A204.1 (cell line): Measurements from ENCODE around the gene P2RY8.
"Not testable (repeated sequence)": the region's sequence is repeated elsewhere in the genome, so short reads cannot be mapped to it uniquely, and the experiment has no call there.

Experiments
- FAIRE-seq: peaks from 2 replicates; lab custom pipeline; 2012; peaks lifted over from hg19 to GRCh38; lab: Jason Lieb, UNC

Gene P2RY8

DNA sequence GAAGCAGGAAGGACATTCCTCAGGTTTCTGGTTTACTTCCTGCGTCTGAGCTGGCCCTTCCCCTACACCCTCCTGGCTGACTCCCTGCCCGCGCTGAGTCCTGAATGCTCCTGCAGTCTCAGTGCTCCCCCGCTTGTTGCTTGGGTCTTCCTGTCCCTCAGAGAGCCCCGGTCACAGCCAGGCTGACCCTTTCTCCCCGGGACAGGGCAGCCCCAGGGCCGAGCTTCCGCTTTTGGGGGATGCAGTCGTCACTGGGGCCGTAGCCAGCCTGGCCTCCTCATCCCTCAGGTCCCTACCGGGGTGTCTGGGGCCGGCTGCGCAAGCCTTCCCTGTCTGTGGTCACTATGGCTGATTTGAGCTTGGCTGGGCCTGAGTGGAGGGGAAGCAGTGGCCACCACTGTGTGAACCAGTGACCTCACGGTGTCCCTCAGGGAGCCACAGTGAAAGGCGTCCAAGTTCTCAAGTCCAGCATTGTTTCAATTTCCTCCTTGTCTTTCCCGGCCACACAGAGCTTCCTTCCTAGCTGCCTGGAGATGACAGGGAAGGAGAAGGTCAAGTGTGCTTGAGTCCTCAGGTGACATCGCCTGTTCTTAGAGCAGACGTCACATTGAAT, 50.1 kb downstream of the P2RY8 start:
- FAIRE-seq: no peak

- FAIRE-seq: no peak
These were observed 50.8 kb downstream of the P2RY8 start for GRCh38 chrX:1486177-1486576.

DNA sequence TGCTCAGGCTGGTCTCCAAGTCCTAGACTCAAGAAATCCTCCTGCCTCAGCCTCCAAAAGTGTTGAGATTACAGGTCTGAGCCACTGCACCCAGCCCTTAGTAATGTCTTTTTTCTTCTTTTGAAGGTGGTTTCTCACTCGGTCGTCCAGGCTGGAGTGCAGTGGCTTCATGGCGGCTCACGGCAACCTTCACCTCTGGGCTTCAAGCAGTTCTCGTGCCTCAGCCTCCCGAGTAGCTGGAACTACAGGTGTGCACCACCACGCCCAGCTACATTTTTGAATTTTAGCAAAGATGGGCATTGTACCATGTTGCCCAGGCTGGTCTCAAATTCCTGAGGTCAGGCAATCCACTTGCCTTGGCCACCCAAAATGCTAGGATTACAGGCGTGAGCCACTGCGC, 52.0 kb downstream of the P2RY8 start:
- FAIRE-seq: no peak

GRCh38 chrX:1484638-1485019, 52.4 kb downstream of the P2RY8 start:
- FAIRE-seq: no peak

DNA sequence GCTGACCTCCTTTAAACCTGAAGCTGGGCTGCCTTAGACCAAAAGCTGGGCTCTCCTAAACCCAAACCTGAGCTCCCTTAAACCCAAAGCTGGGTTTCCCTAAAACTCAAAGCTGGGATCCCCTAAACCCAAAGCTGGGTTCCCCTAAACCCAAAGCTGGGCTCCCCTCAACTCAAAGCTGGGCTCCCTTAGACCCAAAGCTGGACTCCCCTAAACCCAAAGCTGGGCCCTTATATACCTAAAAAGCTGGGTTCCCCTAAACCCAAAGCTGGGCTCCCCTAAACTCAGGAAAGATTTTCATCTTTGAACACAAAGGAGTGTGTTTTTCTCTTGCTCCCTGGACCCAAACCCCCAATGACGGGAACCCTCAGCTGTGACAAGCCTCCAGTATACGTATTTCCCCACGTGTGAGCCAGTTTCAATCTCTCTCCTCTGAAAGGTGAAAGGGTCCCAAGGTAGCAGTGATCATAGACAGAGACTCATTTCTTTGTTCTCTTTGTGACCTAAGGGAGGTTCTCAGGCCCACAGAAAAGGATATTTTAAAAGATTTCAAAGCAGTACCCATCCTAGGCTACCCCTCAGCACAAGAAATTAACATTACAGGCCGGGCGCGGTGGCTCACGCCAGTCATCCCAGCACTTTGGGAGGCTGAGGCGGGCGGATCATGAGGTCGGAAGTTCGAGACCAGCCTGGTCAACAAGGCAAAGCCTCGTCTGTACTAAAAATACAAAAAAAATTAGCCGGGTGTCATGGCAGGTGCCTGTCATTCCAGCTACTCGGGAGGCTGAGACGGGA, 52.9 kb downstream of the P2RY8 start:
- no peak for FAIRE-seq

- FAIRE-seq: not testable (repeated sequence)
These were observed 54.5 kb downstream of the P2RY8 start for GRCh38 chrX:1482530-1482928.

DNA sequence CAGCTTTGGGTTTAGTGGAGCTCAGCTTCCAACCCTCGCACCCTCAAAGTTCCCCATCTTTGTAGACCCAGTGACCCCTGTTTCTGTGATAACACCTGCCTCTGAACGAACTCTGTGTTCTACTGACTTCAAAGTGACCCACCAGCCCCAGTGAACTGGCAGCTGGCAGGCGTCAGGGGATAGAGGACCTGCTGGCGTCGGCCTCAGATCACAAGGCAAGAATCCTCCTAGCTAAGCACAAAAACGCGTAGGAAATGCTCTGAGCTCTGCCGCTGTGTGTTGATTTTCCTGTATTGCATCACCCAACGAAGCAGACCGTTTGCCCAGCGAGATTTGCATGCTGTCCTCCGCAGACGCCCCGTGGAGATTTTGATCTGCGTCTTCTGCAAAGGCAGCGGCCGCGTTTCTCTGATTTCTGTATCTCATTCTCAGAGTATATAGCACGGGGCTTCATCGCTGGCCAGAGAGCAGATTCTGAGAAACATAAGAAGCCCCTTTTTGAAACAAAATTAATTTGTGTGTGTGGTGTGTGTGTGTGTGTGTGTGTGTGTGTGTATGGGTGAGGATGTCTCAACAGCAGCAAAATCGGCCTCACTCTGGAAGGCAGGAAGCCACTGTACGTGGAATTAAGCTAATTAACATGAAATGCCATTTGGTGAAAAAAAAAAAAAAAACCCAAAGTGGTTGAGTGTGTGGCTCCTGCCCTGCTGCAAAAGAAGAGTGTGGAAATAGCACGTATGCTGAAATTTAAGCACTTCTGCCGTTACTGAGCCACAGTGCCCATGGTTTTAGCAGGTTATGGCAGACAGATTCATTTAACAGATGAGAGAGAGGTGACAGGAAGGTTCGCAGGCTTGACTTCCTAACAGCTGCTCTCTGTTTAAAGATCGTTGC, 55.1 kb downstream of the P2RY8 start:
- no peak for FAIRE-seq

GRCh38 chrX:1480082-1480785, 56.8 kb downstream of the P2RY8 start:
- no peak for FAIRE-seq

DNA sequence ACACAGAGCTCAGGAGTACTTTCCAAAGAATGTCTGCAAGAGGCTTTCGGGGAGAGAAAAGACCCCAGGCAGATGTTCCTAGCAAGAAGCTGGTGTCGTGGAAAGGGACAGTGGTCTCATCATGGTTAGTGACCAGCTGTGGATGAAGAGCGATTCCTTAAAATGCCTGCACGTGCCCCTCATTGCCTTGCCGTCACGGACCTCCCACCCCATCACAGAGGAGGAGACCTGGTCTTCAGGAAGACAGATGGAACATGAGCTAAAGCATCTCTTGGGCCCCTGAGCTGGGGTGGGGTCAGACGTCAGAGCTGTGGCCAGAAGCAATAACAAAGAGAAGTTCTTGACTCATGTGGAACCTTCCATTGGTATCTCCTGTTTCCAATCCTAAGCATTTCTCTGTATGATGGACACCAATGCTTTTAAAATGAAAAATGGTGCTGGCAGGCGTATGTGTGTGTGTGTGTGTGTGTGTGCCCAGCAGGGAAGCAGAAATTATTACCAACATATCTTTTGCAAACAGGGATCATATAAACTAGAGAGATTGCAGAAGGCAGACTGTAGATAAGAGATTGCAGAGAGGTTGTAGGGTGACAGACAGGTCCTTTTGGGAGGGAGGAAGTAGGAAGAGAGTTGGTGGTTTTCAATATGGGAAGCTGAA, 59.1 kb downstream of the P2RY8 start:
- FAIRE-seq: no peak

DNA sequence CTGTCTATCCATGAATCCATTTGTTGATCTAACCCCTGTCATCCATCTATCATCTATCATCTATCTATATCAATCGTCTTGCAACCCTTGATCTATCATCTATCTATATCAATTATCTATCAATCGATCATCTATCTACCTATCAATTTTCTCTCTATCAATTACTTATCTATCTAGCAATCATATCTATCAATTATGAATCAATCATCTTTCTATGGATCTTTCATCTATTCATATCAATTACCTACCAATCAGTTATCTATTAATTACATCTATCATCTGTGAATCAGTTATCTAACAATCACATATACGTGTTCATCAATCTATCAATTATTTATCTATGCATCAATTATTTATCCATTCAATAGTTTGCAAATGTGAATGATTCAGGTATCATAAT, 59.8 kb downstream of the P2RY8 start:
- no peak for FAIRE-seq

DNA sequence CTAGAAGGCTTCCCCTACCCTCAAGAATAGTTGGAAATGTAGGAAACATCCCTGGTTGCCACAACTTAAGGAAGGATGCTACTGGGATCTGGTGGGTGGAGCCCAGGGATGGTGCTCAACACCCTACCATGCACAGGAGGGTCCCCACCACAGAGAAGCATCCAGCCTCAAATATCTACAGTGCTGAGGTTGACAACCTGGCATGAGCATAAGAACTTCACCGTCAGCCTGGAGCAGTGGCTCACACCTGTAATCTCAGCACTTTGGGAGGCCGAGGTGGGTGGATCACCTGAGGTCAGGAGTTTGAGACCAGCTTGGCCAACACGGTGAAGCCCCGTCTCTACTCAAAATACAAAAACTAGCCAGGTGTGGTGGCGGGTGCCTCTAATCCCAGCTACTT, 60.3 kb downstream of the P2RY8 start:
- no peak for FAIRE-seq

GRCh38 chrX:1475881-1476280, 61.1 kb downstream of the P2RY8 start:
- no peak for FAIRE-seq

GRCh38 chrX:1475481-1475880, 61.5 kb downstream of the P2RY8 start:
- FAIRE-seq: no peak

GRCh38 chrX:1474593-1474992, 62.4 kb downstream of the P2RY8 start:
- not testable (repeated sequence) for FAIRE-seq

DNA sequence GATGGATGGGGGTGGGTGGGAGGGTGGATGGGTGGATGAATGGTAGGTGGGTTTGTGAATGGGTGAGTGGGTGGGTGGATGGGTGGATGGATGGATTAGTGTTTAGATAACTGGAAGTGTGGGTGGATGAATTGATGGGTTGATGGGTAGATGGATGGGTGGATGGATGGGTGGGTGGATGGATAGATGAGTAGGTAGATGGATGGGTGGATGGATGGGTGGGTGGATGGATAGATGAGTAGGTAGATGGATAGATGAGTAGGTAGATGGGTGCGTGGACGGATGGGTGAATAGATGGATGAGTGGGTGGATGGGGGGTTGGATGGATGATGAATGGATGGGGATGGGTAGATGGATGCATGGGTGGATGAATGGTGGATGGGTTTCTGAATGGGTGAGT, 64.0 kb downstream of the P2RY8 start:
- no peak for FAIRE-seq

DNA sequence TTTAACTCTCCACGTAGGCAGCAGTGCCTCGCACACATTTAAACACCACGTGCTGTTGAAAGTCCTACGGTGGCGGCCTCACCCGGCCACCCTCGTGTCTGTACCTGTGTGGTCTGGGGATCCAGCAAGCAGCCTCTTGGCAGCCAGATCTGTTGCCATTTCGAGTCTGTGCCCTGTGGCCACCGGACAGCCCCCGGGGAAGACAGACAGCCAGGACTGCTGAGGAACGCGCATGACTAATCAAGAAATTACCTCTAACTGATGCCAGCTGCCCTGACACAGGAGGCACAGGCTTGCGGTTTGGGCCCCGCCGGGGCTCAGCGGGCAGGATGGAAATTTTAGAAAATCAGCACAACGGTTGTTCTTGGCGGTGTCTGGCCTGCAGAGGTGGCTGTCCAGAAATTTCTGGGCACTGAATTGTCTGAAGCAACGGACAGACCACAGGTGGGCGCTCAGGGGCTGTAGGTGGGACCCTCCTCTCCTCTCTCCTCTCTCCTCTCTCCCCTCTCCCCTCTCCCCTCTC, 68.7 kb downstream of the P2RY8 start:
- no peak for FAIRE-seq

- FAIRE-seq: no peak
These were observed 69.9 kb downstream of the P2RY8 start for GRCh38 chrX:1466971-1467561.

GRCh38 chrX:1466232-1466661, 70.7 kb downstream of the P2RY8 start:
- no peak for FAIRE-seq

- no peak for FAIRE-seq
These were observed 71.4 kb downstream of the P2RY8 start for GRCh38 chrX:1465286-1466231.

DNA sequence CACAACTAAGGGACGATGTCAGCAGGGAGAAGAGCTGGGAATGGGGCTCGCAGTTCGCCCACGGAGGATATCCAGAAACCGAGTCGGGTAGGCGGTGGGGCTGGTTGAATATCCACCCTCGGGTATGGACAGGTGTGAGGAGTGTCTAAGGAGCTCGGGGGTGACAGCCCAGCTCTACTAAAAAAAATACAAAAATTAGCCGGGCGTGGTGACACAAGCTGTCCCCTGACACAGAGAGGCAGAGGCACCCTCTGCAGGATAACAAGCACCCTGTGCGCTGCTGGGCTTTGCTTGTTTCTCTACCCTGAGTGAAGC, 72.1 kb downstream of the P2RY8 start:
- no peak for FAIRE-seq
